Sigmoid colon (tissue), 4 donors: ENCODE measurements around the gene REPS2.

Experiments used
- CTCF ChIP-seq, 4 experiments: fragments of 450-650 bp in 3 of 4; fragments of 200-600 bp in 1 of 4; IDR thresholded peaks; one replicate each; pipeline ENCODE4 v1.5.1; 2016 to 2019; ENCODE audit warnings: antibody characterized with exemption in 4 of 4, mild to moderate bottlenecking in 3 of 4, moderate library complexity in 2 of 4
- EP300 ChIP-seq, 4 donors: sonication (generic); formaldehyde crosslinking; IDR thresholded peaks; one replicate each; pipeline ENCODE4 v1.6.1; 2017; ENCODE audit warnings: antibody characterized with exemption in 4 of 4

GRCh38 chrX:17161991-17162390, 215.5 kb downstream of the REPS2 start:
- TF ChIP-seq EP300 (IDR thresholded peaks at IDR 0.05) (no peak), CTCF (IDR thresholded peaks at IDR 0.05) (no peak)
